ENCODE results near the gene ATP11A.

GRCh38 chr13:112911883-112912282, 222.0 kb downstream of the ATP11A start:
- TF ChIP-seq POLR2A (IDR thresholded peaks at IDR 0.05) (no peak), CTCF (IDR thresholded peaks at IDR 0.05) (no peak)

All from thyroid gland (tissue), 4 donors.